OCI-LY3 (cell line): ENCODE results near the gene PTGER4.

Source experiments
- EZH2phosphoT487 ChIP-seq: fragments of 200-600 bp; shearing (Covaris generic); IDR thresholded peaks from 2 replicates; pipeline ENCODE4 v1.6.1; 2018; ENCODE audit warnings: antibody characterized with exemption, mixed run types, low read depth
- TF ChIP-seq, protein P1 (sequence below): fragments of 200-600, 300-600 bp; sonication (generic); IDR thresholded peaks from 2 replicates; pipeline ENCODE4 v1.5.1; 2014; ENCODE audit warnings: antibody characterized with exemption, low read length, low read depth

DNA sequence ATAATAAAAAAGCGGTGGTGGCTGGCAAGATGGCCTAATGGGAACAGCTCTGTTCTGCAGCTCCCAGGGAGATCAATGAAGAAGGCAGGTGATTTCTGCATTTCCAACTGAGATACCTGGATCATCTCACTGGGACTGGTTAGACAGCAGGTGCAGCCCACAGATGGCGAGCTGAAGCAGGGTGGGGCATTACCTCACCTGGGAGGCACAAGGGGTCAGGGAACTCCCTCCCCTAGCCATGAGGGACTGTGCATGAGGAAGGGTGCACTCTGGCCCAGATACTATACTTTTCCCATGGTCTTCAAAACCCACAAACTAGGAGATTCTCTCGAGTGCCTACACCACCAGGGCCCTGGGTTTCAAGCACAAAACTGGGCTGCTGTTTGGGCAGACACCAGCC is 45.6 kb upstream of the PTGER4 start:
- TF ChIP-seq, protein P1, sequence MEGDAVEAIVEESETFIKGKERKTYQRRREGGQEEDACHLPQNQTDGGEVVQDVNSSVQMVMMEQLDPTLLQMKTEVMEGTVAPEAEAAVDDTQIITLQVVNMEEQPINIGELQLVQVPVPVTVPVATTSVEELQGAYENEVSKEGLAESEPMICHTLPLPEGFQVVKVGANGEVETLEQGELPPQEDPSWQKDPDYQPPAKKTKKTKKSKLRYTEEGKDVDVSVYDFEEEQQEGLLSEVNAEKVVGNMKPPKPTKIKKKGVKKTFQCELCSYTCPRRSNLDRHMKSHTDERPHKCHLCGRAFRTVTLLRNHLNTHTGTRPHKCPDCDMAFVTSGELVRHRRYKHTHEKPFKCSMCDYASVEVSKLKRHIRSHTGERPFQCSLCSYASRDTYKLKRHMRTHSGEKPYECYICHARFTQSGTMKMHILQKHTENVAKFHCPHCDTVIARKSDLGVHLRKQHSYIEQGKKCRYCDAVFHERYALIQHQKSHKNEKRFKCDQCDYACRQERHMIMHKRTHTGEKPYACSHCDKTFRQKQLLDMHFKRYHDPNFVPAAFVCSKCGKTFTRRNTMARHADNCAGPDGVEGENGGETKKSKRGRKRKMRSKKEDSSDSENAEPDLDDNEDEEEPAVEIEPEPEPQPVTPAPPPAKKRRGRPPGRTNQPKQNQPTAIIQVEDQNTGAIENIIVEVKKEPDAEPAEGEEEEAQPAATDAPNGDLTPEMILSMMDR: no peak
- TF ChIP-seq EZH2phosphoT487: no peak
